ENCODE results near the gene DUSP28.

DUSP28 gene

DNA sequence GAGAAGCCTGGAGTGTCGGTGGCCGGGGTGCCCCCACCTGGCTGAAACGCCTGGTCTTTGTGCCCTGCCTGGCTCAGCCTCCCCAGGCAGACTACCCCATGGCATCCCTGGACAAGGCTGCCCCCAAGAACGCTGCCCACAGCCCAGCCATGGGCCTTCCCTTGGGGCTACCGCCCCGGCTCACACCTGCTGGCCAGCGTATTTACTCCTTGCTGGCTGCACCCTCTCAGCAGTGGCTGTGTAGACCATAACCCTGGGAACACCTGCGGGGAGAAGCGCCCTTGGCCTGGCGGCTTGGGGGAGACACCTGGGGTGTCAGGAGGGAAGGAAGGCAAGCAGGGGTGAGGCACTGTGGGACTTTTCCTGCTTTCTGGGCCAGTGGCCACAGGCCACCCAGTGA lies 43.7 kb downstream of the DUSP28 start:
- Histone ChIP-seq H3K4me1 (ENCODE audit: low read depth, poor library complexity, severe bottlenecking) (no peaks in the 10 kb centered on the region), H3K27ac (no peak overlapping the region), H3K79me2 (ENCODE audit: insufficient read depth, low read depth) (no peaks in the 10 kb centered on the region), H4K20me1 (ENCODE audit: insufficient read depth) (no peaks in the 10 kb centered on the region), H3K4me2 (no peak overlapping the region), H3K4me3 (IDR thresholded peaks at IDR 0.05; ENCODE audit: insufficient read depth, low read depth, low read length) (no peak overlapping the region), H3K27me3 (ENCODE audit: insufficient read depth, low read depth) (no peaks in the 10 kb centered on the region), H2AFZ (ENCODE audit: low read depth) (no peak overlapping the region), H3K9ac (no peak overlapping the region), H3K36me3 (ENCODE audit: insufficient read depth) (no peaks in the 10 kb centered on the region)
- TF ChIP-seq, protein P1, sequence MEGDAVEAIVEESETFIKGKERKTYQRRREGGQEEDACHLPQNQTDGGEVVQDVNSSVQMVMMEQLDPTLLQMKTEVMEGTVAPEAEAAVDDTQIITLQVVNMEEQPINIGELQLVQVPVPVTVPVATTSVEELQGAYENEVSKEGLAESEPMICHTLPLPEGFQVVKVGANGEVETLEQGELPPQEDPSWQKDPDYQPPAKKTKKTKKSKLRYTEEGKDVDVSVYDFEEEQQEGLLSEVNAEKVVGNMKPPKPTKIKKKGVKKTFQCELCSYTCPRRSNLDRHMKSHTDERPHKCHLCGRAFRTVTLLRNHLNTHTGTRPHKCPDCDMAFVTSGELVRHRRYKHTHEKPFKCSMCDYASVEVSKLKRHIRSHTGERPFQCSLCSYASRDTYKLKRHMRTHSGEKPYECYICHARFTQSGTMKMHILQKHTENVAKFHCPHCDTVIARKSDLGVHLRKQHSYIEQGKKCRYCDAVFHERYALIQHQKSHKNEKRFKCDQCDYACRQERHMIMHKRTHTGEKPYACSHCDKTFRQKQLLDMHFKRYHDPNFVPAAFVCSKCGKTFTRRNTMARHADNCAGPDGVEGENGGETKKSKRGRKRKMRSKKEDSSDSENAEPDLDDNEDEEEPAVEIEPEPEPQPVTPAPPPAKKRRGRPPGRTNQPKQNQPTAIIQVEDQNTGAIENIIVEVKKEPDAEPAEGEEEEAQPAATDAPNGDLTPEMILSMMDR (conservative IDR thresholded peaks at IDR 0.05; ENCODE audit: low read depth, low read length): no peak

DNA sequence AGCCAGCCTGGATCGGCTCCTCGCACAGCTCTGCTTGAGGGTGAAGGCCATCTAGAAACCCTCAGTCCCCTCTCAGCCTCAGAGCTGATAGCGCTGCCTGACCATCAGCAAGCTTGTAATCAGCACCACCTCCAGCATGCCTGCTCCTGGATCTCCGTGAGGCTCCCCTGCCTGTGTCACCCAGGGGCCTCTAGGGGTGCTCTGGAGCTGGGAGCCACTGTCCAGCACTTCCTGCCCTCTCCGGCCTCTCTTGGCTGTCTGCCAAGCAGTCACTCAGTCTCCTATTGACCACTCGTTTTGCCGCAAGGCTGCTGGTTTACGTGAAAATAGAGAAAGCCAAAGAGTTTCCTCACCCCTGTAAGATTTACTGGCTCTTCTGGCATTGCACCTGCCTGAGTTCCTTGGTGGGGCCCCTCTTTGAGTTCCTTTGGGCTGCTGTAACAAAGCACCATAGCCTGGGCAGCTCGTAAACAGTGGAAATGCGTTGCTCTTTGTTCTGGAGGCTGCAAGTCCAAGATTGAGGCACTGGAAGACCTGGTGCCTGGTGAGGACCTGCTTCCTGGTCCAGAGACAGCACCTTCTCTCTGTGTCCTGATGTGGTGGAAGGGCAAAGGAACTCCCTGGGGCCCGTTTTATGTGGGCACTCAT lies 44.3 kb downstream of the DUSP28 start:
- no peak overlapping the region for H3K27ac ChIP-seq
- H3K27me3 ChIP-seq (ENCODE audit: insufficient read depth, low read depth): no peaks in the 10 kb centered on the region
- no peak overlapping the region for H3K4me3 ChIP-seq (IDR thresholded peaks at IDR 0.05; ENCODE audit: insufficient read depth, low read depth, low read length)
- no peak overlapping the region for H3K9ac ChIP-seq
- H3K4me1 ChIP-seq (ENCODE audit: low read depth, poor library complexity, severe bottlenecking): no peaks in the 10 kb centered on the region
- TF ChIP-seq, protein P1 (conservative IDR thresholded peaks at IDR 0.05; ENCODE audit: low read depth, low read length): no peak
- H3K4me2 ChIP-seq: no peak overlapping the region
- H3K36me3 ChIP-seq (ENCODE audit: insufficient read depth): no peaks in the 10 kb centered on the region
- H4K20me1 ChIP-seq (ENCODE audit: insufficient read depth): no peaks in the 10 kb centered on the region
- H2AFZ ChIP-seq (ENCODE audit: low read depth): no peak overlapping the region
- no peaks in the 10 kb centered on the region for H3K79me2 ChIP-seq (ENCODE audit: insufficient read depth, low read depth)

DNA sequence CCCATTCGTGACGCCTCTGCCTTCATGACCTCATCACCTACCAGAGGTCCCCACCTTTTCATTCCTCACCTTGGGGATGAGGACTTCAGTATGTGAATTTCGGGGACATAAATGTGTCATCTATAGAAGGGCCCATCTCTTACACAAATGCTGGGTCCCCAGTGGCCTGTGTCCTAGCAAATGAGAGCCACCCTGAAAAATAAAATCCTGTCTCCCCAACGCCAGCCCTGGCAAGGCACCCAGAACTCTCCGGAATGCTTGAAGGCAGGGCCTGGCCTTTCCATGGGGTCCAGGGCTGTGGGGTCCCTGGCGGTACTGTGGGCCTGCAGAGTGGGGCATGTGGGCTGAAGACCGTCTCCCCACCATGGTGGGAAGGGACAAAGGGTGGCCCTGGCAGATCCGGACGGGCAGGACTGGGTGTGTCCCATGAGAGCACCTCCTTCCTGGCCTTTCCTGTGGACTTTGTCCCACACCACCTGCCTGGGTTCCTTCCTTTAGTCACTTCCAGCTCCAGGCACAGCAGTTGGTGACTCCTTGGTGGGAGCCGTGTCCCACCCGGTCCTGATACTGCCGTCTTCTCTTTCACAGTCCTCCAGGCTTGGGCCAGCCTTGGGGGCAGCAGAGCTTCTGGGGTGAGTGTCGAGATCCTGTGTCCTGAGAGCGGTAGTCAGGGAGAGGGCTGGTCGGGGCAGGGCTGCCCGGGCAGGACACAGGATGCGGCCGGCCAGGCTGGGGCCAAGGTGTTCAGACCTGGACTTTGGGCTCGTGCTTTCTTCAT lies 45.0 kb downstream of the DUSP28 start:
- H2AFZ ChIP-seq (ENCODE audit: low read depth): no peak overlapping the region
- no peak overlapping the region for H3K4me3 ChIP-seq (IDR thresholded peaks at IDR 0.05; ENCODE audit: insufficient read depth, low read depth, low read length)
- H3K9ac ChIP-seq: no peak overlapping the region
- no peaks in the 10 kb centered on the region for H3K4me1 ChIP-seq (ENCODE audit: low read depth, poor library complexity, severe bottlenecking)
- H3K4me2 ChIP-seq: no peak overlapping the region
- H3K27me3 ChIP-seq (ENCODE audit: insufficient read depth, low read depth): no peaks in the 10 kb centered on the region
- no peaks in the 10 kb centered on the region for H3K79me2 ChIP-seq (ENCODE audit: insufficient read depth, low read depth)
- H4K20me1 ChIP-seq (ENCODE audit: insufficient read depth): no peaks in the 10 kb centered on the region
- H3K27ac ChIP-seq: no peak overlapping the region
- TF ChIP-seq, protein P1 (conservative IDR thresholded peaks at IDR 0.05; ENCODE audit: low read depth, low read length): no peak
- no peaks in the 10 kb centered on the region for H3K36me3 ChIP-seq (ENCODE audit: insufficient read depth)

DNA sequence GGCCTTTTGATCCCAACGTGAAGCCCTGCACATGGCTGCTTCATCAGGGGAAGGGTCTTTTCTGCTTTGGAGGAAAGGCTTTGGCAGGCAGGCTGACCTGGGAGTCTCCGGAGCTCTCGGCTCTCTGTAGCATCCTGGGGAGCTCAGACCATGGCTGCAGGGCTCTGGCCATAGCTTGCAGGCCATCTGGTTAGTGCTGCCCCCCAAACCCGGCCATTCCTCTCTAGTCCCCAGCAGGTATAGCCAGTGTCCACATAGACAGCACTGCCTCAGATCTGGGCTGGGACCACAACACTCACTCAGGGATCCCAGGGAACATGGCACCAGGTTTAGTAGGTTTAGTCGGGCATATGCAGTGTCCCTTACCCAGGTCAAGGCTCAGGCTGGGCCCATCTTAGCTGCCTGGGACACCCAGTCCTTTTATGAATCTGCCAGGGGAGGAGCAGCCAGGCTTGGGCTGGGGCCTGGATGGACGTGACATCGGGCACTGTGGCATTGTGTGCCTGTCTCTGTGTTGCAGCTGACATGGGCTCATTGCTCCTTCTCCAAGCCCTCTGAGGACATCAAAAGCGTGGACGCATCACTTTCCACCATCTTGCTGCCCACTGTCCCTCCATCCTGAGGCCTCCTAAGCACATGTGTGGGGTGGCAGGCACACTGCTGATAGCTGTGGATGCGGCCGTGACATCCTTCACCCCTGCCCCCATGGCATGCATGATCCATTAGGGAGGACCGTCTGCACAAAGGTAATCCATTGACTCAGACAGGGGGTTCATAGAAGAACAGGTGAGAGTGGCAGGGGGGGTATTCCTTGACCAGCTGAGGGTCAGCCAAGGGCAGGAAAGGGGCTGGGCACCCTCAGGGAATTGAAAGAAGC lies 45.9 kb downstream of the DUSP28 start:
- Histone ChIP-seq H3K36me3 (ENCODE audit: insufficient read depth) (no peaks in the 10 kb centered on the region), H3K27ac (no peak overlapping the region), H2AFZ (ENCODE audit: low read depth) (no peak overlapping the region), H3K79me2 (ENCODE audit: insufficient read depth, low read depth) (no peaks in the 10 kb centered on the region), H3K27me3 (ENCODE audit: insufficient read depth, low read depth) (no peaks in the 10 kb centered on the region), H4K20me1 (ENCODE audit: insufficient read depth) (no peaks in the 10 kb centered on the region), H3K4me3 (IDR thresholded peaks at IDR 0.05; ENCODE audit: insufficient read depth, low read depth, low read length) (no peak overlapping the region), H3K4me2 (no peak overlapping the region), H3K4me1 (ENCODE audit: low read depth, poor library complexity, severe bottlenecking) (no peaks in the 10 kb centered on the region), H3K9ac (no peak overlapping the region)
- TF ChIP-seq, protein P1 (conservative IDR thresholded peaks at IDR 0.05; ENCODE audit: low read depth, low read length): no peak
